Right lung (tissue), 5 donors: ENCODE measurements around the gene PAQR3. TPM values are rescaled to one million over a fixed set of nuclear protein-coding genes. Genes with fewer than 3 reads are reported as not detected.
"Not testable (repeated sequence)": the region's sequence is repeated elsewhere in the genome, so short reads cannot be mapped to it uniquely, and the experiment has no call there.

Experiments used
- DNase-seq, 2 donors: peaks; one replicate each; pipeline ENCODE4 v3.0.0-alpha.2; 2013
- polyA plus RNA-seq, 5 donors: library from polyadenylated mRNA; unstranded; fragments of 120-200 nt; gene quantifications; one replicate each; pipeline versions ENCODE4 v1.2.1 to v1.2.3, GENCODE V29; 2013; ENCODE audit warnings: inconsistent platforms in 1 of 5, low replicate concordance in 1 of 5; ENCODE audit not compliant: insufficient read length in 5 of 5, insufficient read depth in 1 of 5

The PAQR3 gene
- polyA plus RNA-seq, 5 donors, result 12.8 to 20.0 (median 17.8) TPM

DNA sequence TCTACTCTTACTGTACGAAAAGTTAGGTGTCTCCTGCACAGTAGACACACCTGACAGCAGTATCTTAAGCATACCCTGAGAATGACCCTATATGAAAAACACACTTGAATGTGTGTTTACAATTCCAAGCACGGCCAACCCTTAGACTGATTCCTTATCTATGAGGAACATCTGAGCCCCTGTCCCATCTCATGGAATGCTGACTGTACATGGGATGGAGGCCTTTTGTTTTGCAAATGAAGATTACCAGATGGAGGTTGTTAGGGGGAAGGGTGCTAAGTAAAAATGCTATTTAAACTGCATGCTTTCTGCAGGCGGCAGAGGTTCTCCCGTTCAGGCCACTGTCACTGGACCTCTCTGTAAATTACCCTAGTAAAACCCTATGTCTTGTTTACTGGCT is 2.2 kb downstream of the PAQR3 start:
- no peak for DNase-seq

DNA sequence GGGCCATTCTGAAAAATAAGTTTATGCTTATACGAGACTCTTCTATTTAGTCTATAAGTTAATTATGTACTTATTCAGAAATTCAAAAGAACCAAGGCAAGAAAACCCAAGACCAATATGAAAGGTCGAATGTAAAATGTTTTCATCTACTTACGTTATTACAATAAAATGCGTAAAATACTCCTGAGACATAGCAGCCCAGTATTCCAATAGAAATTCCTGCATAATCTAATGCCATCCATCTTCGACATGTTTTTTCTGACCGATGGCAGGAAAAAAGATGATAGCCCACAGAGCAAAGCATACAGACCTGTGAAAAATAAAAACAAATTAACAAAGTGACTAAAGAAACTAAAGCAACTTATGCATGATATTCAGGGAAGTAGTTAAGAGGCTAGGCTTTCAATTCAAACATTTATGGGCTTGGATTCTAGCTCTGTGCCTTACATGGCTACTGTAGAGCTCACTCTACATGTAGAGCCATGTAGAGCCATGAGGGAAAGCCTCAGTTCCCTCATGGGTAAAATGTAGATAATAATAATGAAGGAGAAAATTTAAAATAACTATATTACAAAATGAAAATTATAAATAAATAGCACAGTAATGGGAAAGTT is 9.1 kb downstream of the PAQR3 start:
- no peak for DNase-seq

DNA sequence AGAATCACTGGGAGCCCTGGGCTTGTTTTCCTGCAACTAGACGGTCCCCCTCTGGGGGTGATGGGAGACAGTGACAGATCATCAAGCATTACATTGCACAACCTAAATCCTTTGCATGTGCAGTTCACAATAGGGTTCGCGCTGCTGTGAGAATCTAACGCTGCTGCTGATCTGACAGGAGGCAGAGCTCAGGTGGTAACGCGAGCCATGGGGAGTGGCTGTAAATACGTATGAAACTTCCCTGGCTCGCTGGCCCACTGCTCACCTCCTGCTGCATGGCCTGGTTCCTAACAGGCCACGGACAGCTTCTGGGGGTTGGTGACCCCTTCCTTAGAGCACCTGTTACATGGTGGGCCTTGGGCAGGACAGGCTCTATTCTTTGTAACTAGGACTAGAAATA is 10.4 kb downstream of the PAQR3 start:
- DNase-seq, result no peak

DNA sequence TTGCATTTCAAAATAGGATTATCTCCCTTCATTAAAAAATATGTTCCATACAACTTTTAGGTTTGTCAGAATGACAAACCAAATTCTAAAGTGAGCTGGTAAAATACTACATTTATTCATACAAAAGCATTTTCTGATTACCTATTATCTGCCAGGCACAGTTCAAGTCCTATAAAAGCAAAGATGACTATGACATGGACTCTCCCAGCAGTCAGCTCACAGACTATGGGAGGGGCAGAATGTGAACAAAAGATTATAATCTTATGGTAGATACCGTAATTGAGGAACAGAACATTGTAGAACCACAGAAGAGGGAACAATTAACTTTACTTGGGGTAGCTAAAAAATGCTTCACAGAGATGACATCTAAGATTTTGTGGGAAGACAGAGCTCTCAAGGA is 12.4 kb downstream of the PAQR3 start:
- no peak for DNase-seq

DNA sequence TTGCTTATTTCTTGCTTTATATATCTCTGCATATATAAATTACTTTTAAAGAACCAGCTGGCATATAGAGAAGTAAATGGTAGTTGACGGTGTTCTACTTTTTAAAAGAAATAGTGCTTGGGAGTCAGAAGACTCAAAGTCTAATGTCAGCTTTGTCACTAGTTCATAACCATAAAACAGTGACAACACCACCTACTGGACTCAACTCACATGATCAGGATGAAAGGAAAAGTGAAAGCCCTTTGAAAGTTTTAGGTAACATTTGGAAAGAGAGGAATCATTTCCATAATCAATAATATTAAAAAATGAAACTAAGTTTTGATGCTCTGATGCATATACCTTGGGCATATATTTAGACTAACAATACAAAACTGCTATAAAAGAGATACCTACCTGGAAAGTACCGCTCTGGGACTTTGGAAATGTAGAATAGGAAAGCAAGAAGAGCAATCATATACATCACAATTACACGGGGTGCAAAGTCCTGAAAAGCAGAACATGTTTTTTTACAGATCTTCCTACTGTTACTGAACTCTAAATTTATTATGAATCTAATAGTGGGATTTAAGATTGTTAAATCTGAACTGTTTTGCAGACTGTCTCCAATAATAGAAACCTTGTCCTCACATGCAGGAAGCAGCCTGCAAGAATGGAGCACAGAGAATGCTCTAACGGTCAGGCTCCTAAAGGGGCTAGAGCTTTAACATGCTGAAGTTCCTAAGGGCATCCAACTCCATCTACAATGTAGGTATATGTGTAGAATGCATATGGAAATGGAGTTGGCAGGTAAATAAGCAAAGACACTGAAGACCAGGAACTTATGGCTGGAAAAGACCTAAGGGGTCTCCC is 15.6 kb downstream of the PAQR3 start:
- no peak for DNase-seq

DNA sequence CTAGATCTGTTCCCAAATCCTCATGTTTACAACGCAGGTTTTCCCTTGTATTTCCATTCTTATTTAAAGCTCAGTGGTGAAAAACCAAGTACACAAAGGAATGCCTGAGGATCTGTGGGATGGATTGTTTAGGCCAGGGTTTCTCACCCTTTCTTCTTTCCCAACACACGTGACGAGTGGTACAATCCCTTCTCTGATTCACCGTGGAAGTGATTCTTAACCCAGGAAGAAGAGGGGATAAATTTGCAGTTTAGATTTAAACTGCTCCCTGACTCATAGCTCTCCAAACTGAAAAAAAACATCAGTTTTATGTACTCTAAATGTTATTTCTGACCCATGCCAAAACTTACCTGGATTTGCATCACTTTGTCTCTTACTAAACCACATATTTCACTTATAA is 17.0 kb downstream of the PAQR3 start:
- no peak for DNase-seq

DNA sequence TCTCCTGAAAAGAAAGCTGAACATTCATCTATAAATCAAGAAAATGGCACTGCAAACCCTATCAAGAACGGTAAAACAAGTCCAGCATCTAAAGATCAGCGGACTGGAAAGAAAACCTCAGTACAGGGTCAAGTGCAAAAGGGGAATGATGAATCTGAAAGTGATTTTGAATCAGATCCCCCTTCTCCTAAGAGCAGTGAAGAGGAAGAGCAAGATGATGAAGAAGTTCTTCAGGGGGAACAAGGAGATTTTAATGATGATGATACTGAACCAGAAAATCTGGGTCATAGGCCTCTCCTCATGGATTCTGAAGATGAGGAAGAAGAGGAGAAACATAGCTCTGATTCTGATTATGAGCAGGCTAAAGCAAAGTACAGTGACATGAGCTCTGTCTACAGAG is 28.6 kb downstream of the PAQR3 start:
- DNase-seq, result no peak

DNA sequence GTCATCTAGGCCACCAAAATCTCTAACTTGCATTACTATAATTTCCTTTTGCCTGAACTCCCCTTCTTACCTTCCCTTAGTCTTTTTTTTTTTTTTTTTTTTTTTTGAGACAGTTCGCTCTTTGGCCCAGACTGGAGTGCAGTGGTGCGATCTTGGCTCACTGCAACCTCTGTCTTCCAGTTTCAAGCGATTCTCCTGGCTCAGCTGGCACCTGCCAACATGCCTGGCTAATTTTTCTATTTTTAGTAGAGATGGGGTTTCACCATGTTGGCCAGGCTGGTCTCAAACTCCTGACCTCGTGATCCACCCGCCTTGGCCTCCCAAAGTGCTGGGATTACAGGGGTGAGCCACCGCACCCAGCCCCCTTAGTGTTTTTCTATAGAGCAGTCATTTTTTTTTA is 30.3 kb downstream of the PAQR3 start:
- DNase-seq, result not testable (repeated sequence)

DNA sequence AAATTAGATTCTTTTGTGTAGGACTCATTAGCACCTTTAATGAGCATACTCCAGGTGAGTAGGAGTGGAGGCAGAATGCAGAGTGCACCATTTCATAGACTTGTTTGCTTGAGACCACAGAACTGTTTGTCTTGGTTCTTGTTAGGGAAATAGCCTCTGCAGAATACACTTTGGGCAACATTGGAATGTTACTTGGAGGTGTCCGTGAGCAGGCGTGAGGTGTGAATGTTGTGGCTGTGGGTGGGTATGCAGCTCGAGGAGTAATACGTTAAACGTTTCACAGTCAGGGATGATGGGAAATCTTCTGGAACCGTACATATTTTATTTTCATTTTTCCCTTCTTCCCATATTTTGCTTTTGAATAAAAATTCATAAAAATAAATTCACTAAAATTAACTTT is 31.6 kb downstream of the PAQR3 start:
- no peak for DNase-seq

DNA sequence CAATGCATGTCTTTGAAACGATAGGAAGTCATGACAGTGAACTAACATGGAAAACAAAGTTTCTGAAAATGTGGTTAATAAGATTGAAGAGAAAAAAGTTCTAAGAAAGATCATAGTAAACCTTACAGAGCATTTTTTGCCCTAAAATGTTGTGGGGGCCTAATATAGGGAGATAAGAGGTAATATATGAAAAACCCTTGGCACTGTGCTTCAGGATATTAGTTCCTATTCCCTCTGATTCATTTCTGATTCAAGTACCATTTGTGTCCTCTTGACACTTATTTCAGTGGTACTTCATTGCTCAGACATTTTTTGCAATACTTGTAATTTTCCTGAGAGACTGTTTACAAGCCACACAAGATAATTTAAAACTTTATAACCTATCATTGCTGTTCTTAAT is 35.1 kb downstream of the PAQR3 start:
- no peak for DNase-seq

DNA sequence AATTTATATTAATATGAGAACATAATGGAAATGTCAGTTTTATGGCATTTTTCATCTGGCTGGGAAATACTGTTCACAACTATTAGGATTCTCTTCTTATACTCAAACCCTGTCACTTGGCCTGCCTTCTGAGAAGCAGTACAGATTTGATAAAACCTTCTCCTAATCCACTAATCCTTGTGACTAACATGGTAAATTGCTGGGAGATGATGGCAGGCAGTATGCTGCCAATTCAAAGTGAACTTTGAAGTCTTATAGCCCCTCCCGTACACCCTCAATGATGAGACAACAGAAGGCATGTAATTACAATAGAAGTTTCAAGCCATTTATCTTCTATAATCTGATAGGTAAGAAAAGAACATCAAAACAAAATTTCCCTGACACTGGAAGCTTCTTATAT is 36.9 kb downstream of the PAQR3 start:
- DNase-seq, result no peak

DNA sequence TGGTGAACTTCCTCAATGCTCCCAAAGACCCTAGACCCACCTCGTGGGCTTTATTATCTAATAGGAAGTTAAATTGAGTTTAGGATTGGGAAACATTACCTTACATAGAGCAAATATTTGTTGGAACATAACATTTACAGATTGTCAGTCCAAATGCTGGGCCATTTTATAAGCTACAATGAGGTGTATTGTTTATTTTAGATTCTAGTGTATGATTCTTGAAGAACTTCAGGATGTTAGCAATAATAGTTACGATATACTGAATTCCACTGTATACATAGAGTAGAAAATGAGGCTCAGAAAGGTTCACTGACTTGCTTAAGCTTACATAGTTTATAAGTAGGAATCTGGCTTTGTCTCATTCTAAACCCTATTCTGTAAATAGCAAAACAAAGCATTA is 37.4 kb downstream of the PAQR3 start:
- no peak for DNase-seq

DNA sequence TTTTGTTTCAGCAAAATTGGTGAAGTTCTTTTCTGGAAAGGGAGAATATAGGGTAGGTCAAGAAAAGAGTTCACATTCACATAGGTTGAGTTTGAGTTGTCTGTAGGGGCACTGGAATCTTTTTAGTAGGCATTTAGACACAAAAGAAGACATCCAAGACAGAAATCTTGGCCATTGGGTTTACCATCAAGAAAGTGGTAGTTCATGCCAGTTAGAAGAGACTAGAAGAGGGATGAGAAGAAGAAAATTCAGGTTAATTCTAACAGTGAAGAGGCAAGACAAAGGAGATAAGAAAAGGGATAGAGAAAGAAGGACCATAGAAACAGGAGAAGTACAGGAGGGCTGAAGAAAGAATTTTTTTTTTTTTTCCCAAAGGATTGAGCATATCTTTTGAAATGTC is 39.9 kb downstream of the PAQR3 start:
- DNase-seq, result no peak

DNA sequence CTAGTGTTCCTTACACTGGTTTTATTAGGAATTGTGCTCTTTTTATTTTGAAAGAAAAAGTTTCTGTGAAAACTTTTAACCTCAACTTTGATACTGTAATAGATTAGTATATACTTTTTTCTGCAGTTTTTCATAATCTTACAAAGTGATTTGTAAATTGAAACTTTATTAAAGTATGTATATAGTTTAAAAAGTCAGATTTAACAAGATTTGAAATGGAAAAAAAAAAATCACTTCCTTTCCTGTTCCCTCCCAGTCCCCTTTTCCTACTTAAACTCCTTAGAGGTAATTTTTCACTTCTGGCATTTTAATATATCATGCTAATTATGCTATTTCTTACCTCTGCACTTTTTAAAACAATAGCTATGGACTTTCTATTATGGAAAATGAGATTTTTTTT is 49.3 kb downstream of the PAQR3 start:
- no peak for DNase-seq

DNA sequence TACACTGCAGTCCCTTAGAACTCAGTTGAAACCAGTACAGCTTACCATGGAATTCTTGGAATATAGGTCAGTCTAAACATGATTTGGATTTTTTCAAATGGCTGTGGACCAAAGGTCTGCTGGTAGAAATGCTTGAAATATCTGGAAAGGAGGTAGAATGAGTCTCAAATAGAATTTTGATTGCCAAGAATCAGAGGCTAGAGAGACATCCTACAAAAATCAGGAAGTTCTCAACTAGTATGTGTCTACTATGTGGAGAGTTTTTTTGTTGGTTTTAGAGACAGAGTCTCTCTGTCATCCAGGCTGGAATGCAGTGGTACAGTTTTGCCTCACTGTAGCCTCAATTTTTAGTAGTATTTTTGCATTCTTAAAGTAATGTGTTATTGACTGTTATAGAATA is 53.6 kb downstream of the PAQR3 start:
- DNase-seq, result no peak

DNA sequence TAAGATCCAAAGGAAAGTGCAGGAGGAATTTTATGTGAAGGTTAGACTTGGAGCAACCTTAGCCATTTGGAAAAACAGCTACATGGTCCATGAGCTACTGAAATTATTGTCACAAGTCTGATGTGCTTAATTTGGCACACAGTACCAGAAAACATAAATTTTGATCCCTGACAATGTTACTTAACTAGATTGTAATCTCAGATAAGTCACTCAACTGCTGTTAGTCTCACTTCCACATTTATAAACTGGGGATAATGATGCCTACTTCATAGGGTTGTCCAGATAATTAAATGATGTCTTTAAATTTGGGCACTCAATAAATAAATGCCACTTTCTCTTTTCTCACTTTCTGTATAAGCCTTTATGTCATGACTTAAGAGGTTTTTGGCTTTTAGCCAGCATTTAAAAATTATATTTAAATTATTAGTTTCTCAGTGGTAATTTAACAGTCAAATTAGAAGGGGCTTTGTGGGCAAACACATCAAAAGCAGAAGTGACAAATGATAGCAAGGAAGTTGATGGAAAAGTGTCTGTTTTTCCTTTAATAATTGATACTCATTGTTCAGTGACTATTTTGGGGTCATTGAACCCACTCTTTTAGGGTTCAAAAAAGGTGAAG is 58.3 kb downstream of the PAQR3 start:
- DNase-seq, result no peak

DNA sequence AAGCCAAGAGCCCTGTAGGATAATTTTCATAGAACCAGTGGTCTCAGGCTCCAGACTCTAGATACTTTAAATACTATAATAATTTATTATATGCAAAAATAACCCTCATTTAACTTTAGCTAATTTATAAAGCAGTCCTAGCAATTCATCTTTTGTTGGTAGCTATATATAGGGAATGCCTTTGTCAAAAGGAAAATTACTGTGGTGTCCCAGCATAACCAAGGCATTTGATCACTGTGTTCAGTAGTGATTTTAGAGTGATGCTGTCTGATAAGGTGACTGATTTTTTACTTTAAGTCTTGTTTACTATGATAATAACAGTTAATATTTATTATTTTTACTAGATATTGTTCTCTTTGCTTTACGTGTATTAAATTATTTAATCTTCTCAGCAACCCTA is 61.2 kb downstream of the PAQR3 start:
- DNase-seq, result no peak

DNA sequence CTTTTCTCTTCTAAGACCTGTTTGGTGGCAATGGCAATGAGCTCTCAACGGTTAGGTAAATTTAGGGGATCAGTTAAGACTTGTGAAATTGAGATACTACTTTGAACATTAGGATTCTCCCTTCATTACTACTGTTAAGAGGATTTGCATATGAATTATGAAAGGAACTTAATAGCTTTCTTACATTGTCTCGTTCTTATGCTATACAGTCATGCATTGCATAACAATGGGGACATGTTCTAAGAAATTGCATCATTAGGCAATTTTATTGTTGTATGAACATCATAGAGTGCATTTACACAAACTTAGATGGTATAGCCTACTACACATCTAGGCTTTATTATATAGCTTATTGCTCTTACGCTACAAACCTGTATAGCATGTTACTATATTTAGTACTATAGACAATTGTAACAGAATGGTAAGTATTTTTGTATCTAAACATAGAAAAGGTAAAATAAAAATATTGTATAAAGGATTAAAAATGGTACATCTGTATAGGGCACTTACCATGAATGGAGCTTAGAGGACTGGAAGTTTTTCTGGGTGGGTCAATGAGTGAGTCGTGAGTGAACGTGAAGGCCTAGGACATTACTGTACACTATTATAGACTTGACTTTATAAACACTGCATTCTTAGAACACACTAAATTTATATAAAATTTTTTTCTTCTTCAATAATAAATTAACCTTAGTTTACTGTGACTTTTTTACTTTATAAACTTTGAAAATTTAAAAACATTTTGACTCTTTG is 62.5 kb downstream of the PAQR3 start:
- no peak for DNase-seq

DNA sequence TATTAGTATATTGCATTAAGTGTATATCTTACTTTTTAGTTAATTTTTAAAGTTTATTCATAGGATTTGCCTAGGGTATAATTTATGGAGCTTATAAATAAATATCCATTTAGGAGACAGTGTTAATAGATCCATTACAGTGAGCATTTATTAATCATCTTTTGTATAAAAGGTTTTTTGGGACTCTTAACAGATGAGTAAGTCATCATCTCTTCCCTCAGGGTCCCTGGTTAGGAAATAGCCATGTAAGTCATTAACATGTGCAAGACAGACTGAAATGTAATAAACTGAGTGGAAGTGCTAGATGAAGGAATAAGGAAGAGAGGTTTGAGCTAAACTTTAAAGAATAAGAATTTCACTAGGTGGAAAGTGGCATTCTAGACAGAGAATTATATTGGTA is 69.2 kb downstream of the PAQR3 start:
- no peak for DNase-seq

DNA sequence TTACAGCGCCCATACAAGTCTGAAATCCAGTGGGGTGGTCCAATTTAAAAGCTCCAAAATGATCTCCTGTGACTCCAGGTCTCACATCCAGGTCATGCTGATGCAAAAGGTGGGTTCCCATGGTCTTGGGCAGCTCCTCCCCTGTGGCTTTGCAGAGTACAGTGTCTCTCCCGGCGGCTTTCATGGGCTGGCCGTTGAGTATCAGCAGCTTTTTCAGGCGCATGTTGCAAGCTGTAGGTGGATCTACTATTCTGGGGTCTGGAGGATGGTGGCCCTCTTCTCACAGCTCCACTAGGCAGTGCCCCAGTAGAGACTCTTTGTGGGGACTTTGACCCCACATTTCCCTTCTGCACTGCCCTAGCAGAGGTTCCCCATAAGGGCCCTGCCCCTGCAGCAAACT is 70.5 kb downstream of the PAQR3 start:
- DNase-seq, result not testable (repeated sequence)

DNA sequence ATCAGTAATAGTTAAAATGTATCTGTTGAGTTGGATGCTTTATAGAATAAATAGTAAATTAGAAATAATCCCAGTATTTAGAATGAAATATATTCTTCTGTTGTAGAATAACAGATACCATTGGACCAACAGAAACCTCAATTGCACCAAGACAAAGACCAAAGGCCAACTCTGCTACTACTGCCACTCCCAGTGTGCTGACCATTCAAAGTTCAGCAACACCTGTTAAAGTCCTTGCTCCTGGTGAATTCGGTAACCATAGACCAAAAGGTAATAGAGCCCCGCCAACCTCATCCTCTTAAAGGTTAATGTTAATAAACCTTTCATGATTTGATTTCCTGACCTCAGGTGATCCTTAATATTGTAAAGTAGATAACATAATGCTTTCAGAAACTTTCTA is 73.8 kb downstream of the PAQR3 start:
- no peak for DNase-seq

DNA sequence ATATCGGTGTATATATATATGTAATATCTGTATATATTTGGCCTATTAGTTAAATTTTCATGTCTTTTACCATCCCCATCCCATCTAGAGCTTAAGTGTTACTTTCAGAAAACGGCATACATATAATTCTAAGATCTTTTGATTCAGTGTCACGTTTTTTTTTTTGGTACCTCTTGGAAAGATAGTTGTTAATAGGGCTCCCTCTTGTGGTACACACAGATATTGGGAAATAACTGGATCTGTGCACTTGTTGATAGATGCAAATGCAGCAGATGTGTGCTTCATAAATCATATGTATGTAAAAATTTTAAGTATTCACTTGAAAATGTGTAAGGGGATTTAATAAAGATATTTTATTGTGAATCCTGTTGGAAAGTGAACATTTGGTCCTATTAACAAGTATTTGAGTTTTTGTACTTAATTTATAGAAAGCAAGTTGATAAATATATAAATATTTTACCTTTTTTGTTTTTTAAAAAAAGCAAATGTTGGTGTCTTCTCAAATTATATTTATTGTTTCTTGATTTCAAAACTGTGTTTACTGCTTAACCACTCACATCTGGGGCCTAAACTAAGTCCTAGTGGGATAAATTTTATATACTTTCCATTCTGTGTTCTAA is 74.7 kb downstream of the PAQR3 start:
- peak; percentile 42 to 62 for DNase-seq
